Stimulated activated CD8-positive, alpha-beta memory T cell treated with anti-CD3 and anti-CD28 coated beads, Interleukin-15, amount 100 ng/mL, for 48 hours (primary cell): ENCODE data around the gene VANGL1.

Experiments used
- DNase-seq, 2 donors: peaks; one replicate each; pipeline ENCODE4 v3.0.0-alpha.2; 2020; ENCODE audit warnings: low read depth in 2 of 2

The VANGL1 gene

DNA sequence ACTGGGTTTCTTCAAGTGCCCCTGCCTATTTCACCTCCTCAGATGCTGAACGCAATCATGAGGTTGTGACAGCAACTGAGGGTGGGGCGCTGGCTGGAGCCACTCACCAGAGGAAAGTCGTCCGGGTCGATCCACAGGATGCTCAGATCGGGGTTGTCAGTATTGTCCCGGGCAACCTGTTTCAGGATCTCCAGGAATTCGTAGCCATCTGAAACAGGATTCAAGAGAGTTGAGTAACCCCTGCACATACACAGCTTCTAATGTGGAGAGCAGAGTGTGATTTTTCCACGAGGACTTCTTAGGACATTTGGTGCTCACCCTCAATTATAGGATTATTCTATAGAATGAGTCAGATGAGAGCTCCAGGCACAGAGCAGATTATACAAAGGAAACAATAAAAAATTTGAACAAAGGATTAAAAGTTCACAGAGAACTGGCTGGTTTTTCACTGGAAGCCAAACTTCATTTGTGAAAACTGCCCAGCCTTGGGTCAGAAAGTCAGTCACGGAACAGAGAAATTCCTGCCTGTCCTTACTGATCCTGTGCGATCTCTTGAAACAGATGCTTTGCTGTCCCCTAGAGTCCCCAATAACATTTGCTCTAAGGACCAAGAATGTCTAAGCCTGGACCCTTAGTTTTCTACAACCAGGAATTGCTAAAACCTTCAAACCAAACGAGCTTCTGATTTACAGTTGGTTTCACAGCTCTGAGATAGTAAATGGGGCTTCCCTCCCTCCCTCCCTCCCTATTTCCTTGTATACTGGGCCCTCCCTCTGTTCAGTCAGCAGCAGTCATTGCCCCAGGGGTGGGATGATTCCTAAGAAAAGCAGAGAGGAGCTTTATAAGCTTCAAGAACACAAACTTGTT lies 63.5 kb downstream of the VANGL1 start:
- DNase-seq = no peak

DNA sequence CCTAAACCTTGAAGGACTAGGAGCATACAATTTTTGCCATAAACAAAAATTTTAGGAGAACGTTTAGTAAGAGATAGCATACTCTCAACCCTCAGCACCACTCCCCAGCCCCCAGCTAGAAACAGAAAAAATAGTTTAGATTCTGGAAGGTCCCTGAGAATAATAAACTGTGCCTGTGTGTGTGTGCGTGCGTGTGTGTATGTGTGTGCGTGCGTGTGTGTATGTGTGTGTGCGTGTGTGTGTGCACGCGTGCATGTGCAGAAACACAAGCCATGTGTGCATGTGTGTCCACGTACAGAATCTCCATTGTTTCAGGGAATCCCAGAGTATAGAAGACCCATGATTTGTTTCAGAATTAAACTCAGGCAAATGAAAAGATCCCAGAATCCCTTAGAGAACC lies 64.2 kb downstream of the VANGL1 start:
- no peak for DNase-seq

DNA sequence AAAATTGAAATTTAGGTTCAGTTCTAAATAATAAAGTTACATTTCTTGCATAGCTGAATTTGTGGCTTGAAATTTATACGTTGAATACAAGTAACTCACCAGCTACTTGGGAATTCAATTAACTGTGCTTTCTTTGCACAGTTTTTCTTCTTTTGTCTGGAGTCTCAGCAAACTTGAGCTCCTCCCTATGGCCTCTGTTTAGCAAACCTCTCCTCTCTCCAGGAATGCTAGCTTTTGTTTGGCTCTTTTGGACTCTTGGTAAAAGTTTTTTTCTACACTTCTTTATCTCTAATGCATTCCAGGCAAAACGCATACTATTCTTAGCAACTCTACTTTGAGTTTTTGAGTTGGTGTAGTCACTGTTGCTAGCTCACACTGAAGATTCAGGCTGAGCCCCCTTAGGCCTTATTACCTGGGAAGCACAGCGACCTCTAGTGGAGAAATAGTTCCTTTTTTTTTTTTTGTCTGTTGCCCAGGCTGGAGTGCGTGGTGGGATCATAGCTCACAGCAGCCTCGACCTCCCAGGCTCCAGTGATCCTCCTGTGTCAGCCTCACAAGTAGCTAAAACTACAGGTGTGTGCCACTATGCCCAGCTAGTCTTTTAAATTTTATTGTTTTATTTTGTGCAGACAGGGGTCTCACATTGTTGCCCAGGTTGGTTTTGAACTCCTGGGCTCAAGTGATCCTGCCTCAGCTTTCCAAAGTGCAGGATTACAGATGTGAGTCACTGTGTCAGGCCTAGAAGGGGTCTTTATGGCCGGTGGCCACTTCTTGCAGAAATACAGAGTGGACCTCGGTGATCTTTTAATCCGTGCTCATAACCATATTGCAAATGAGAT lies 65.0 kb downstream of the VANGL1 start:
- no peak for DNase-seq

- no peak for DNase-seq
These were observed 69.3 kb downstream of the VANGL1 start for GRCh38 chr1:115710859-115711624.

DNA sequence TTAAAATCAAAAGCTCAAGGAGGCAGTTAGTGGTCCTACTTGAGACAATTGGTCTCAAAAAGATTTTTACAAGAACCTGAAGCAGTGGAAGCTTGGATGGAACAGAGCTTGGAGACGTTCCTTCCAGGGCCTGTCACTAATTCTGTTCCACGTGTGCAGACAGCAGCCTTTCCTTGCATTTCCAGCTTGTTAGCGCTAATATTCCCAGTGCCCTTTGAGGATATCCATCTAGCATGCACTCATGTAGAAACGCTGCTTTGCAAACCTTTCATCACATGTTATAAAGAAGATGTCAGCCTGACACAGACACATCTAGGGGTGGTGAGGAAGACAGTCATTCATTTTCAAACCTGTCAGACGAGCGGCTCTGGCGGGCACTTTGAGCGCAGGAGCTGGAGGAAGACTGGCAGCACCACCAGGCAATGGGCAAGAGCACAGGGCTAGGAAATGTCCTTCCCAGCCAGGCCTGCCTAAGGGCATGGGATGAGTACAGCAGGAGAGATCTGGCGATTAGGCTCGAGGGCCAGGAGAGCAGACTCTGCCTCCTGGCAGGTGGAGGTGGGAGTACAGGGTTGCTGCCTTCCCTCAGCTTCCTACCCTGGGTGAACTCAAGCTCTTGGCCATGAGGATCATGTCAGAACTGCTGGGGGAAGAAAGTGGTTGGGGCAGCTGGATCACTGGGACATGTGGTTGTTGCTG lies 71.3 kb downstream of the VANGL1 start:
- DNase-seq = no peak

DNA sequence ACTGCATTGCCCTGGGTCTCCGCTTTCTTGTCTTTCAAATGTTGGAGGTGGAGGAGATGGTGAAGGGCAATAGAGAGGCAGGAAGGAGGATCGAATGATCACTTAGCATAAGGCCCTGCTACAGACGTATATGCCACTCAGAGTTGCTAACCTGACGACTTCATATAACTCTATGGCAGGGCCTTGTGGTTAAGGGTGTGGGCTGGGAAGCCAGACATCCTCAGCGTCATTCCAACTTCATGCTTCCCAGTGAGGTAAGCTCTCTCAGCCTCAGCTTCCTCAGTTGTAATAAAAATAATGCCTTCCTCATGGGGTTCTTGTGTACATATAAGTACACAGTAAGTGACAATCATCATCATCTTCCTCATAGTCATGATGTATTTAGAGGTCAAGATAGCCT lies 72.1 kb downstream of the VANGL1 start:
- no peak for DNase-seq

DNA sequence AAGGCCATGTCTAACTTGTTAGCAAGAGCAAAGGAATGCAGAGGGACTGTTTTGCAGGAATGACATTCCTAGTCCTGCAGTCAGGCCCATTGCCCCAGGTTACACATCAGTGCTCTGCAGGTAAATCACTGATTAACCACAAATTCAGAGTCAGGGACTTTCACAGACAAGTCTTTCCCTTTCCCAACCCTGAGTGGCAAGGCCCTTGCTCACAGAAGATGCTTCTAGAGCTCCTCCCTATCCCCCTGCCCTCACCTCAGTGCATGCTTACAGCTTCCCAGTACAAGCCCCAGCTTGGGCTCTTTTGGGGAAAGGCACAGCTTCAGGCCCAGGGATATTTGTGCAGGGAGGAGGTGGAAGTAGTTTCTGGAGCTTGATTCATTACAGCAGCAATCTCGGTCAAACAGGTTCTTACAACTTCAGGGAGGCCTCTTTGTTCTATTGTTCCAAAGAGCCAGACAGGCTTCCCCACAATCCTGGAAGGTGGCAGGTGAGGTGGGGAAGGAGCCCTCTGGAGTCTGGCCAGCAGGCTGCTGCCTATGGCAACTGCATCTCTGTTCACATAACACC lies 72.9 kb downstream of the VANGL1 start:
- no peak for DNase-seq

- peak in 1 of 2 donors; percentile 4 for DNase-seq
These were observed 75.8 kb downstream of the VANGL1 start for GRCh38 chr1:115717541-115717940.

DNA sequence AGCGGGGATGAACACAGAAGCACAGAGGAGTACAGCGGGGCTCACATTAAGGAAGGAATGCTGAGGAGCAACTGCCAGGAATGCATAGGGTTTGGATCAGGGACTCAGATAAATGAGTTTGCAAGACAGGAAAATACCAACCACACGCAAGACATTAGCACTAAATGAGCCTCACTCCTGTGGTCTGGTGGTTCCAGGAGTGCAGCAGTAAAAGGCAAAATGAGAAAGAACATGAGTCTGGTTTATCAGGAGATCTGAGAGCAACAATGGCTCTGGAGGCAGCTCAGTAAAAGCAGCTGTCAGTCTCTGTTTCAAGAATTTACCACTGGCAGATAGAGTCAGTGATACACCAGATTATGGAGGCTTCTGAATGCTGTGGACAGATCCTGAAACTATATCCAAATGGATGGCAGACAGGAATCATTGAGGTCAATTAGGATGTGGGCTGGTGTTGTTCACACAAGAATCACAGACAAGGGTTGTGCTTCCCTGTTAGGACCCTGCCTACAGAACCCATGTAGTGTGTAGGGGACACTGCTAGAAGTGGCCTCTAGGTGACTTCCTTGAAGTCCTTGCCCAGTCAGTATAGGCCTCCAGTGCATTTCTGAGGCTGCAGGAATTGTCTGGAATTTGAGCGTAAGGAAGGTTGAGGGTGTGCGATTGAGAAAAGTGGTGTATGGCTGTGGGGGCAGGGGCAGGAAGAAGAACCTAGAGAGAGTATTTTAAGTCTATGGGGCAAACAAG lies 76.4 kb downstream of the VANGL1 start:
- DNase-seq = no peak

DNA sequence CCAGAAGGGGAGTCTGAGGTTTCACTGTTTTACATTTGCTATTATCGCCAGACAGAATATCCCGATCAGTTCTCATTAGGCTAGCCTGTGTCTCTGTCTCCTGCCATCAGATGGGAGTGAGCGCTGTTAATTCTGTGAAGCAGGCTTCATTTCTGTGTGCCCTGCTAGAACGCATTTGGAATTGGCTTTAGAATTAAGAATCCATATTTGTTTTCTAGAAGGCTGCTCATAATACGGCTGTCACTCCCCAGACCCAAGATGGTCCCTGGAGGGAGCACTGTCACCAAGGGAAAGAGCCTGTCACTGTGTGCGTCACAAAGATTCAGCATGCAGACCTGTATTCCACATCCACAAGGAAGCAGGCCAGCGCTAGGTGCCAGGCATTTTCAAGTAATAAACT lies 77.5 kb downstream of the VANGL1 start:
- DNase-seq = no peak

DNA sequence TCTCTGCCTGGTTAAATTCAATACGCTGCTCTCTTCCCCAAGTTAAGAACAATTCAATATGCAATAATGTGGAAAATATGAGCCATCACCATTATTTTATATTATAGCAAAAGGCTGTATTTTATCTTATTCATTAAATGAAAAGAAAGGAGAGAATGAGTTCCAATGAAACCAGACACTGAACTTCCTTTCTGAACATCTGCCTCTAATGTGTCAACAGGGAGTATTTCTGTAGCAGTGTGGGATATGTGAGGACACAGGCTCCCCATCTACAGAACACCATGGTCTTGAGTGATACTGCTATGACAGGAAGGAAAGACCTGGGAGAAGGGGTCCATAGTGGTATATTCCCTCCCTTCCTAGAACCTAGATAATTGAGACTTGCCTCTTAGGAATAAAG lies 80.5 kb downstream of the VANGL1 start:
- DNase-seq = no peak

- no peak for DNase-seq
These were observed 82.0 kb downstream of the VANGL1 start for GRCh38 chr1:115723756-115724155.

DNA sequence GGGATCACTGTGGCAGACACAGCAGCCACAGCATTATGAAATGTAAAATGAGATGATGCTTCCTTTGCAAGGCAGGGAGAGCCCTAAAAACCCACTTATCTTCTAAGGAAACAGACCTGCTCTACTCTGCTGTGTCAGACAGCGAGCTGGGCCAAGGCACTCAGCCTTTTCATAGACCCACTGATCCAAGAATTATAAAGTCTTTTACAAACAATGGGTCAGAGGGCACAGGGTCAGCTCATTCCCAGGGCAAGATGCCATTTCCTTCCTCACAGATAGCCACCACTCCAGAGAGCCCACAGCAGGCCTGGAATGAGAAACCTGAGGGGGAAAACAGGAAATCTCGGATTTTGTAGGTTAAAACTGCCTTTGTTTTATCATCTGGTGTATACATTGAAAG lies 83.8 kb downstream of the VANGL1 start:
- DNase-seq = no peak

GRCh38 chr1:115726161-115726560 lies 84.4 kb downstream of the VANGL1 start:
- DNase-seq = no peak

GRCh38 chr1:115726570-115726969 lies 84.8 kb downstream of the VANGL1 start:
- DNase-seq = no peak

GRCh38 chr1:115727706-115728249 lies 86.0 kb downstream of the VANGL1 start:
- no peak for DNase-seq

GRCh38 chr1:115728341-115728740 lies 86.6 kb downstream of the VANGL1 start:
- DNase-seq = no peak

DNA sequence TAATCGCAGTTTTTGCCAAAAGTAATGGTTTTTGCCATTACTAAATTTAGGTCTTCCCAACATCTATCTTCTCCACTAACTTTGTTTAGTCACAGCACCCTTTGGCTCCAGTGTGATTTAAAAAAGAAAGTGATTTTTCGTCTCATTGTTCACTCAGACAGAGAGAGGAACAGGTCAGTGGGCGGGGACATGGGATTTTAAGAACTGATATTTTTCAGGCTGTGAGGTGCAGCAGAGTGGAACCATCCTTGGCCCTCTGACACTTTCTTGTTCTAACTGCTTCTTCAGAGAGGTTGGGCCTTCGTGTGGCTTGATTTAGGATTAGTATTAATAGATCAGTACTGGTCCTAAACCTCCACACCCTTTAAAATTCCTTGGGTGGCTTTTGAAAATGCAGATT lies 88.0 kb downstream of the VANGL1 start:
- DNase-seq = no peak

GRCh38 chr1:115732316-115732715 lies 90.5 kb downstream of the VANGL1 start:
- DNase-seq = no peak

- DNase-seq = no peak
These were observed 99.0 kb downstream of the VANGL1 start for GRCh38 chr1:115740811-115741210.
